KOPT-K1 (cell line): ENCODE measurements around the gene HOXB13.
"Not testable (repeated sequence)": the region's sequence is repeated elsewhere in the genome, so short reads cannot be mapped to it uniquely, and the experiment has no call there.

Experiments
- H3K27ac ChIP-seq: fragments of 200-600 bp; sonication (generic); 2 replicates; pipeline ENCODE4 v1.5.1; 2016; ENCODE audit warnings: antibody characterized with exemption, mild to moderate bottlenecking, low read depth, low read length; ENCODE audit not compliant: poor library complexity, severe bottlenecking
- H3K36me3 ChIP-seq: fragments of 200-600 bp; sonication (generic); 2 replicates; pipeline ENCODE4 v1.5.1; 2017; ENCODE audit warnings: antibody characterized with exemption, mild to moderate bottlenecking, low read length, moderate library complexity; ENCODE audit not compliant: insufficient read depth
- H3K9me3 ChIP-seq: fragments of 200-600 bp; sonication (generic); 2 replicates; pipeline ENCODE4 v1.5.1; 2017; ENCODE audit warnings: antibody characterized with exemption, low read length, mild to moderate bottlenecking; ENCODE audit not compliant: insufficient read depth, poor library complexity, severe bottlenecking

The HOXB13 gene

GRCh38 chr17:48724251-48725003 is 4.1 kb downstream of the HOXB13 start:
- H3K36me3 ChIP-seq, result no peaks in the 10 kb centered on the region

GRCh38 chr17:48723423-48724250 is 4.9 kb downstream of the HOXB13 start:
- no peaks in the 10 kb centered on the region for H3K9me3 ChIP-seq
- H3K27ac ChIP-seq, result no peak overlapping the region
- H3K36me3 ChIP-seq, result no peaks in the 10 kb centered on the region

More at GRCh38 chr17:48724251-48725003, 4.1 kb downstream of the HOXB13 start:
- H3K9me3 ChIP-seq, result no peaks in the 10 kb centered on the region
- H3K27ac ChIP-seq, result no peak overlapping the region

GRCh38 chr17:48722915-48723422 is 5.6 kb downstream of the HOXB13 start, which contains the start of gene PRAC2:
Gene PRAC2, plus strand, starts transcription at chr17:48723185. Its CDS starts 1,226 bp downstream, at chr17:48724411.
- H3K27ac ChIP-seq, result no peak within 1 kb of the TSS
- H3K36me3 ChIP-seq, result no peaks in the 10 kb centered on the region
- no peaks in the 10 kb centered on the region for H3K9me3 ChIP-seq

GRCh38 chr17:48722201-48722907 is 6.2 kb downstream of the HOXB13 start, which contains the start of gene PRAC1:
Gene PRAC1, minus strand, starts transcription at chr17:48722518. Its CDS starts 126 bp downstream, at chr17:48722392.
- H3K36me3 ChIP-seq, result no peaks in the 10 kb centered on the region
- no peaks in the 10 kb centered on the region for H3K9me3 ChIP-seq
- no peak within 1 kb of the TSS for H3K27ac ChIP-seq

- H3K9me3 ChIP-seq, result no peaks in the 10 kb centered on the region
- no peaks in the 10 kb centered on the region for H3K36me3 ChIP-seq
- no peak overlapping the region for H3K27ac ChIP-seq
Measured at GRCh38 chr17:48721009-48721402, 7.5 kb downstream of the HOXB13 start.

GRCh38 chr17:48720266-48721008 is 8.1 kb downstream of the HOXB13 start:
- no peak overlapping the region for H3K27ac ChIP-seq
- no peaks in the 10 kb centered on the region for H3K36me3 ChIP-seq
- H3K9me3 ChIP-seq, result no peaks in the 10 kb centered on the region

GRCh38 chr17:48719642-48720265 is 8.8 kb downstream of the HOXB13 start:
- Histone ChIP-seq H3K36me3 (no peaks in the 10 kb centered on the region), H3K9me3 (no peaks in the 10 kb centered on the region), H3K27ac (no peak overlapping the region)

- Histone ChIP-seq H3K9me3 (no peaks in the 10 kb centered on the region), H3K27ac (no peak overlapping the region), H3K36me3 (no peaks in the 10 kb centered on the region)
Measured at GRCh38 chr17:48718761-48719641, 9.5 kb downstream of the HOXB13 start.

- no peaks in the 10 kb centered on the region for H3K9me3 ChIP-seq
- no peaks in the 10 kb centered on the region for H3K36me3 ChIP-seq
- no peak overlapping the region for H3K27ac ChIP-seq
Measured at GRCh38 chr17:48718227-48718760, 10.3 kb downstream of the HOXB13 start.

- H3K36me3 ChIP-seq, result no peaks in the 10 kb centered on the region
- no peaks in the 10 kb centered on the region for H3K9me3 ChIP-seq
- H3K27ac ChIP-seq, result no peak overlapping the region
Measured at GRCh38 chr17:48717367-48718226, 11.0 kb downstream of the HOXB13 start.

- not testable (repeated sequence) for H3K27ac ChIP-seq, H3K9me3 ChIP-seq, H3K36me3 ChIP-seq
Measured at GRCh38 chr17:48716549-48716948, 12.0 kb downstream of the HOXB13 start.
